ENCODE measurements around the gene CDAN1. TPM values are rescaled to one million over a fixed set of nuclear protein-coding genes. Genes with fewer than 3 reads are reported as not detected.

CDAN1 gene
- total RNA-seq, 3 donors from 2014 or later = 9.2 to 22.5 (median 11.7) TPM

- peaks cover 10% of the 10 kb centered on the region for H3K36me3 ChIP-seq (ENCODE audit: low read depth)
- no peak for TF ChIP-seq CTCF (IDR thresholded peaks at IDR 0.05)
- no peaks in the 10 kb centered on the region for H3K4me1 ChIP-seq (ENCODE audit: low read depth)
- DNase-seq = no peak
- ATAC-seq = no peak
- no peaks in the 10 kb centered on the region for H3K9me3 ChIP-seq
- intact Hi-C loops (cut with DNase I, micrococcal nuclease) = no loop called here
- H3K4me3 ChIP-seq = no peak overlapping the region
Measured at GRCh38 chr15:42724276-42724675, 12.7 kb downstream of the CDAN1 start.

GRCh38 chr15:42723068-42723467 lies 13.9 kb downstream of the CDAN1 start:
- H3K4me3 ChIP-seq = no peak overlapping the region
- no peak for TF ChIP-seq CTCF (IDR thresholded peaks at IDR 0.05)
- ATAC-seq (no peak), DNase-seq (no peak)
- intact Hi-C loops (cut with DNase I, micrococcal nuclease) = no loop called here
- no peaks in the 10 kb centered on the region for H3K4me1 ChIP-seq (ENCODE audit: low read depth)
- H3K36me3 ChIP-seq (ENCODE audit: low read depth) = peaks cover 3% of the 10 kb centered on the region
- no peaks in the 10 kb centered on the region for H3K9me3 ChIP-seq

- Histone ChIP-seq H3K4me1 (ENCODE audit: low read depth) (no peaks in the 10 kb centered on the region), H3K36me3 (ENCODE audit: low read depth) (peaks cover 3% of the 10 kb centered on the region), H3K9me3 (no peaks in the 10 kb centered on the region), H3K4me3 (no peak overlapping the region)
- ATAC-seq (no peak), DNase-seq (no peak)
- intact Hi-C loops (cut with DNase I, micrococcal nuclease) = no loop called here
- TF ChIP-seq CTCF (IDR thresholded peaks at IDR 0.05) = no peak
Measured at GRCh38 chr15:42721916-42722315, 15.0 kb downstream of the CDAN1 start.

GRCh38 chr15:42721016-42721415 lies 15.9 kb downstream of the CDAN1 start:
- peaks cover 3% of the 10 kb centered on the region for H3K36me3 ChIP-seq (ENCODE audit: low read depth)
- intact Hi-C loops (cut with DNase I, micrococcal nuclease) = no loop called here

GRCh38 chr15:42720071-42720470 lies 16.9 kb downstream of the CDAN1 start:
- H3K4me1 ChIP-seq (ENCODE audit: low read depth) = no peaks in the 10 kb centered on the region
- H3K9me3 ChIP-seq = no peaks in the 10 kb centered on the region
- no peak for TF ChIP-seq CTCF (IDR thresholded peaks at IDR 0.05)
- no peak overlapping the region for H3K4me3 ChIP-seq
- ATAC-seq = no peak
- no peak for DNase-seq
- H3K36me3 ChIP-seq (ENCODE audit: low read depth) = peaks cover 2% of the 10 kb centered on the region
- intact Hi-C loops (cut with DNase I, micrococcal nuclease) = no loop called here

More at GRCh38 chr15:42721016-42721415, 15.9 kb downstream of the CDAN1 start:
- TF ChIP-seq CTCF (IDR thresholded peaks at IDR 0.05) = no peak
- Histone ChIP-seq H3K4me3 (no peak overlapping the region), H3K9me3 (no peaks in the 10 kb centered on the region), H3K4me1 (ENCODE audit: low read depth) (no peaks in the 10 kb centered on the region)
- no peak for ATAC-seq
- no peak for DNase-seq

- DNase-seq (no peak), ATAC-seq (no peak)
- no peaks in the 10 kb centered on the region for H3K4me1 ChIP-seq (ENCODE audit: low read depth)
- intact Hi-C loops (cut with DNase I, micrococcal nuclease) = no loop called here
- no peaks in the 10 kb centered on the region for H3K9me3 ChIP-seq
- no peak overlapping the region for H3K4me3 ChIP-seq
- no peaks in the 10 kb centered on the region for H3K36me3 ChIP-seq (ENCODE audit: low read depth)
- no peak for TF ChIP-seq CTCF (IDR thresholded peaks at IDR 0.05)
Measured at GRCh38 chr15:42719043-42719442, 17.9 kb downstream of the CDAN1 start.
